ENCODE results near the gene DGCR2. TPM values are rescaled to one million over a fixed set of nuclear protein-coding genes. Genes with fewer than 3 reads are reported as not detected.
A peak's percentile ranks its signal among the peaks of the same experiment; 100 is the strongest.

DGCR2 gene
- total and polyA plus RNA-seq, 3 experiments from 2014 or later: 26.9 to 51.7 (median 28.4) TPM

GRCh38 chr22:19122752-19123492 lies 710 bp upstream of the DGCR2 start:
- Mint-ChIP-seq H3K4me3 (peak overlapping the region; percentile 67 to 96 (median 82)), H3K9me3 (no peaks in the 10 kb centered on the region), H3K4me1 (peaks cover 33 to 47% (median 44%) of the 10 kb centered on the region in 3 donors), H3K27ac (peak overlapping the region; percentile 7 to 96 (median 80)), H3K36me3 (peaks cover 0 to 16% (median 0%) of the 10 kb centered on the region in 3 donors), H3K27me3 (no peaks in the 10 kb centered on the region)
- H3K36me3 ChIP-seq (ENCODE audit: insufficient read depth, low read length): peaks cover 6% of the 10 kb centered on the region
- H3K27me3 ChIP-seq (ENCODE audit: insufficient read depth, low read length, poor library complexity, severe bottlenecking): no peaks in the 10 kb centered on the region
- peak overlapping the region; percentile 66 for H3K4me3 ChIP-seq (ENCODE audit: low read length)
- POLR2A ChIA-PET: interaction anchor here (1.4 to 2.4 kb wide), 5 partner anchors 12 to 357 kb away, joined by 3 to 14 read pairs (median 11); partner anchors contain the start of genes CDC45, ESS2 and UFD1
- peaks cover 41% of the 10 kb centered on the region for H3K4me1 ChIP-seq (ENCODE audit: insufficient read depth, low read length)
- DNase-seq: peak in 1 of 5 donors; percentile 41
- CTCF ChIA-PET: interaction anchor here (0.6 to 1.8 kb wide), 4 partner anchors 12 to 21 kb away, joined by 3 to 10 read pairs (median 4); partner anchors contain the start of gene ESS2
- H3K9me3 ChIP-seq (ENCODE audit: low read length): no peaks in the 10 kb centered on the region
- peak overlapping the region; percentile 52 for H3K27ac ChIP-seq (ENCODE audit: low read depth, low read length)

- no peaks in the 10 kb centered on the region for H3K9me3 ChIP-seq (ENCODE audit: low read length)
- H3K9me3 Mint-ChIP-seq: no peaks in the 10 kb centered on the region
- POLR2A ChIA-PET: interaction anchor here (1.4 to 2.4 kb wide), 5 partner anchors 10 to 358 kb away, joined by 3 to 14 read pairs (median 11); partner anchors contain the start of genes CDC45, ESS2 and UFD1
- H3K27ac Mint-ChIP-seq: peak overlapping the region; percentile 19 to 94 (median 88)
- peak overlapping the region; percentile 86 for H3K4me3 ChIP-seq (ENCODE audit: low read length)
- H3K4me1 ChIP-seq (ENCODE audit: insufficient read depth, low read length): peaks cover 53% of the 10 kb centered on the region
- H3K36me3 Mint-ChIP-seq: peaks cover 0 to 19% (median 0%) of the 10 kb centered on the region in 3 donors
- CTCF ChIA-PET: interaction anchor here (1.5 to 1.8 kb wide), 3 partner anchors 10 to 23 kb away, joined by 3 to 10 read pairs (median 4); partner anchors contain the start of gene ESS2
- peak overlapping the region; percentile 88 to 96 (median 90) for H3K4me3 Mint-ChIP-seq
- H3K27me3 ChIP-seq (ENCODE audit: insufficient read depth, low read length, poor library complexity, severe bottlenecking): no peaks in the 10 kb centered on the region
- peak overlapping the region; percentile 82 for H3K27ac ChIP-seq (ENCODE audit: low read depth, low read length)
- H3K36me3 ChIP-seq (ENCODE audit: insufficient read depth, low read length): peaks cover 6% of the 10 kb centered on the region
- DNase-seq: peak in 4 of 5 donors; percentile 19 to 60 (median 27)
- peaks cover 45 to 59% (median 56%) of the 10 kb centered on the region in 3 donors for H3K4me1 Mint-ChIP-seq
- H3K27me3 Mint-ChIP-seq: no peaks in the 10 kb centered on the region
Observed at GRCh38 chr22:19121631-19122142, 525 bp downstream of the DGCR2 start.

- no peaks in the 10 kb centered on the region for H3K9me3 ChIP-seq (ENCODE audit: low read length)
- H3K27me3 Mint-ChIP-seq: no peaks in the 10 kb centered on the region
- CTCF ChIA-PET: interaction anchor here (1.6 to 1.8 kb wide), 2 partner anchors 10 to 15 kb away, joined by 3 to 4 read pairs; no protein-coding TSS in a partner anchor
- peak overlapping the region; percentile 82 for H3K27ac ChIP-seq (ENCODE audit: low read depth, low read length)
- peak overlapping the region; percentile 19 to 94 (median 88) for H3K27ac Mint-ChIP-seq
- peak overlapping the region; percentile 88 to 91 (median 90) for H3K4me3 Mint-ChIP-seq
- POLR2A ChIA-PET: interaction anchor here (1.4 to 2.4 kb wide), 5 partner anchors 10 to 358 kb away, joined by 3 to 14 read pairs (median 11); partner anchors contain the start of genes CDC45, ESS2 and UFD1
- peaks cover 0 to 22% (median 0%) of the 10 kb centered on the region in 3 donors for H3K36me3 Mint-ChIP-seq
- peaks cover 52 to 66% (median 63%) of the 10 kb centered on the region in 3 donors for H3K4me1 Mint-ChIP-seq
- peak overlapping the region; percentile 86 for H3K4me3 ChIP-seq (ENCODE audit: low read length)
- peaks cover 6% of the 10 kb centered on the region for H3K36me3 ChIP-seq (ENCODE audit: insufficient read depth, low read length)
- H3K9me3 Mint-ChIP-seq: no peaks in the 10 kb centered on the region
- no peaks in the 10 kb centered on the region for H3K27me3 ChIP-seq (ENCODE audit: insufficient read depth, low read length, poor library complexity, severe bottlenecking)
- DNase-seq: peak in 1 of 5 donors; percentile 30
- peaks cover 60% of the 10 kb centered on the region for H3K4me1 ChIP-seq (ENCODE audit: insufficient read depth, low read length)
Observed at GRCh38 chr22:19120829-19121630, 1.2 kb downstream of the DGCR2 start.

GRCh38 chr22:19119949-19120348 lies 2.3 kb downstream of the DGCR2 start:
- Histone ChIP-seq H3K4me1 (ENCODE audit: insufficient read depth, low read length) (peaks cover 70% of the 10 kb centered on the region), H3K36me3 (ENCODE audit: insufficient read depth, low read length) (peaks cover 6% of the 10 kb centered on the region), H3K4me3 (ENCODE audit: low read length) (no peak overlapping the region), H3K27ac (ENCODE audit: low read depth, low read length) (no peak overlapping the region), H3K9me3 (ENCODE audit: low read length) (no peaks in the 10 kb centered on the region), H3K27me3 (ENCODE audit: insufficient read depth, low read length, poor library complexity, severe bottlenecking) (no peaks in the 10 kb centered on the region)
- Mint-ChIP-seq H3K4me1 (peaks cover 61 to 77% (median 73%) of the 10 kb centered on the region in 3 donors), H3K9me3 (no peaks in the 10 kb centered on the region), H3K27ac (peak overlapping the region; percentile 19 to 88 (median 74)), H3K27me3 (no peaks in the 10 kb centered on the region), H3K4me3 (peak overlapping the region; percentile 88 to 91 (median 90)), H3K36me3 (peaks cover 0 to 27% (median 0%) of the 10 kb centered on the region in 3 donors)
- DNase-seq: peak in 1 of 5 donors; percentile 31
- POLR2A ChIA-PET: no interaction called here
- CTCF ChIA-PET: no interaction called here

- Mint-ChIP-seq H3K36me3 (peaks cover 0 to 29% (median 0%) of the 10 kb centered on the region in 3 donors), H3K9me3 (no peaks in the 10 kb centered on the region), H3K27ac (peak overlapping the region in 4 of 8 donors; percentile 21 to 85 (median 41)), H3K4me1 (peaks cover 70 to 88% (median 85%) of the 10 kb centered on the region in 3 donors), H3K27me3 (no peaks in the 10 kb centered on the region), H3K4me3 (peak overlapping the region; percentile 29 to 89 (median 45))
- peaks cover 75% of the 10 kb centered on the region for H3K4me1 ChIP-seq (ENCODE audit: insufficient read depth, low read length)
- no peaks in the 10 kb centered on the region for H3K27me3 ChIP-seq (ENCODE audit: insufficient read depth, low read length, poor library complexity, severe bottlenecking)
- H3K27ac ChIP-seq (ENCODE audit: low read depth, low read length): no peak overlapping the region
- peaks cover 9% of the 10 kb centered on the region for H3K36me3 ChIP-seq (ENCODE audit: insufficient read depth, low read length)
- no peak overlapping the region for H3K4me3 ChIP-seq (ENCODE audit: low read length)
- CTCF ChIA-PET: no interaction called here
- POLR2A ChIA-PET: no interaction called here
- H3K9me3 ChIP-seq (ENCODE audit: low read length): no peaks in the 10 kb centered on the region
- no peak for DNase-seq
Observed at GRCh38 chr22:19118329-19118880, 3.8 kb downstream of the DGCR2 start.

- no peaks in the 10 kb centered on the region for H3K9me3 Mint-ChIP-seq
- peak overlapping the region in 6 of 8 donors; percentile 10 to 77 (median 59) for H3K27ac Mint-ChIP-seq
- Histone ChIP-seq H3K9me3 (ENCODE audit: low read length) (no peaks in the 10 kb centered on the region), H3K36me3 (ENCODE audit: insufficient read depth, low read length) (peaks cover 9% of the 10 kb centered on the region), H3K27me3 (ENCODE audit: insufficient read depth, low read length, poor library complexity, severe bottlenecking) (no peaks in the 10 kb centered on the region), H3K4me3 (ENCODE audit: low read length) (no peak overlapping the region), H3K4me1 (ENCODE audit: insufficient read depth, low read length) (peaks cover 68% of the 10 kb centered on the region), H3K27ac (ENCODE audit: low read depth, low read length) (no peak overlapping the region)
- peaks cover 0 to 29% (median 0%) of the 10 kb centered on the region in 3 donors for H3K36me3 Mint-ChIP-seq
- CTCF ChIA-PET: no interaction called here
- POLR2A ChIA-PET: no interaction called here
- no peaks in the 10 kb centered on the region for H3K27me3 Mint-ChIP-seq
- H3K4me3 Mint-ChIP-seq: peak overlapping the region; percentile 18 to 74 (median 52)
- DNase-seq: no peak
- H3K4me1 Mint-ChIP-seq: peaks cover 73 to 86% (median 85%) of the 10 kb centered on the region in 3 donors
Observed at GRCh38 chr22:19117111-19117512, 5.1 kb downstream of the DGCR2 start.

- peaks cover 71% of the 10 kb centered on the region for H3K4me1 ChIP-seq (ENCODE audit: insufficient read depth, low read length)
Observed at GRCh38 chr22:19115628-19116027, 6.6 kb downstream of the DGCR2 start.

More at GRCh38 chr22:19115628-19116027, 6.6 kb downstream of the DGCR2 start:
- Mint-ChIP-seq H3K27ac (peak overlapping the region; percentile 4 to 87 (median 60)), H3K4me1 (peaks cover 74 to 87% (median 86%) of the 10 kb centered on the region in 3 donors), H3K9me3 (no peaks in the 10 kb centered on the region), H3K36me3 (peaks cover 0 to 24% (median 0%) of the 10 kb centered on the region in 3 donors), H3K4me3 (peak overlapping the region in 4 of 7 donors; percentile 3 to 26 (median 18)), H3K27me3 (no peaks in the 10 kb centered on the region)
- CTCF ChIA-PET: interaction anchor here (0.8 to 1.4 kb wide), 5 partner anchors 10 to 515 kb away, joined by 3 to 5 read pairs (median 3); partner anchors contain the start of gene ESS2
- peak in 1 of 5 donors; percentile 42 for DNase-seq
- Histone ChIP-seq H3K27me3 (ENCODE audit: insufficient read depth, low read length, poor library complexity, severe bottlenecking) (no peaks in the 10 kb centered on the region), H3K36me3 (ENCODE audit: insufficient read depth, low read length) (peaks cover 3% of the 10 kb centered on the region), H3K9me3 (ENCODE audit: low read length) (no peaks in the 10 kb centered on the region), H3K4me3 (ENCODE audit: low read length) (no peak overlapping the region), H3K27ac (ENCODE audit: low read depth, low read length) (no peak overlapping the region)
- POLR2A ChIA-PET: no interaction called here
